Uterus (tissue), 2 donors: Measurements from ENCODE around the gene MYH14.

Experiments
- POLR2A ChIP-seq, 2 donors: fragments of 450-650 bp; IDR thresholded peaks; one replicate each; pipeline ENCODE4 v1.6.1; 2016; ENCODE audit warnings: antibody characterized with exemption in 2 of 2, mild to moderate bottlenecking in 1 of 2, moderate library complexity in 1 of 2
- TF ChIP-seq, protein P1 (sequence below), 4 experiments: fragments of 200-600 bp in 2 of 4; fragments of 450-650 bp in 2 of 4; sonication (generic) in 2 of 4; IDR thresholded peaks; one replicate each; pipeline ENCODE4 v1.5.1; 2016 to 2019; ENCODE audit warnings: antibody characterized with exemption in 4 of 4, mild to moderate bottlenecking in 2 of 4, moderate library complexity in 1 of 4

DNA sequence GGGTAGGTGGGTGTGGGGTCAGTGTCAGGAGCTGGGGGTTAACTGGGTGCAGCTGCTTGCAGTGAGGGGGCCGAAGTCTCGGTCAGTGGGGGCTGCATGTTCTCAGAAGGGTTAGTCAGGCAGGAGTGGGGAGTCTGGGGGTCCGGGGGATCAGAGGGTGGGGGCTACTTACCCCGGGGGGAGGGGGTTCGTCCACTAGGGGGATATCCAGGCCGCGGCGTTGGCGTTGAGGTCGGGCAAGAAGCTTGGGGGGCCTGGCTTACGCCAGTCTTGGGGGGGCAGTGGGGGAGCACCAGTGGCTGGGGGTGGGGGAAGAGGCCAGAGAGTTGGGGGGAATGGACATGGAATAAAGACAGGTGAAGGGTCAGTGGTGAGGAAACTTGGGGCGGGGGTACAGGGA, 116.6 kb downstream of the MYH14 start:
- TF ChIP-seq POLR2A (IDR thresholded peaks at IDR 0.05): no peak
- TF ChIP-seq, protein P1, sequence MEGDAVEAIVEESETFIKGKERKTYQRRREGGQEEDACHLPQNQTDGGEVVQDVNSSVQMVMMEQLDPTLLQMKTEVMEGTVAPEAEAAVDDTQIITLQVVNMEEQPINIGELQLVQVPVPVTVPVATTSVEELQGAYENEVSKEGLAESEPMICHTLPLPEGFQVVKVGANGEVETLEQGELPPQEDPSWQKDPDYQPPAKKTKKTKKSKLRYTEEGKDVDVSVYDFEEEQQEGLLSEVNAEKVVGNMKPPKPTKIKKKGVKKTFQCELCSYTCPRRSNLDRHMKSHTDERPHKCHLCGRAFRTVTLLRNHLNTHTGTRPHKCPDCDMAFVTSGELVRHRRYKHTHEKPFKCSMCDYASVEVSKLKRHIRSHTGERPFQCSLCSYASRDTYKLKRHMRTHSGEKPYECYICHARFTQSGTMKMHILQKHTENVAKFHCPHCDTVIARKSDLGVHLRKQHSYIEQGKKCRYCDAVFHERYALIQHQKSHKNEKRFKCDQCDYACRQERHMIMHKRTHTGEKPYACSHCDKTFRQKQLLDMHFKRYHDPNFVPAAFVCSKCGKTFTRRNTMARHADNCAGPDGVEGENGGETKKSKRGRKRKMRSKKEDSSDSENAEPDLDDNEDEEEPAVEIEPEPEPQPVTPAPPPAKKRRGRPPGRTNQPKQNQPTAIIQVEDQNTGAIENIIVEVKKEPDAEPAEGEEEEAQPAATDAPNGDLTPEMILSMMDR (IDR thresholded peaks at IDR 0.05): no peak
